ENCODE data around the gene ARHGAP26.

Gene ARHGAP26

GRCh38 chr5:143134900-143135299 is 364.7 kb downstream of the ARHGAP26 start:
- TF ChIP-seq POLR2AphosphoS5 (IDR thresholded peaks at IDR 0.05; ENCODE audit: low read depth, low read length), result no peak
- TF ChIP-seq SIN3A (IDR thresholded peaks at IDR 0.05; ENCODE audit: borderline replicate concordance, insufficient read depth, low read length), result no peak
- no peak for TF ChIP-seq REST (IDR thresholded peaks at IDR 0.05; ENCODE audit: insufficient read depth in 1 of 2, low read depth in 2 of 2, low read length in 2 of 2)
- no peak for TF ChIP-seq TAF1 (IDR thresholded peaks at IDR 0.05; ENCODE audit: borderline replicate concordance, insufficient read depth, low read length)
- no peak for TF ChIP-seq FOXP2 (optimal IDR thresholded peaks at IDR 0.05; ENCODE audit: borderline replicate concordance, extremely low read depth, extremely low read length, insufficient read depth)

GRCh38 chr5:143135832-143136551 is 365.8 kb downstream of the ARHGAP26 start:
- TF ChIP-seq SIN3A (IDR thresholded peaks at IDR 0.05; ENCODE audit: borderline replicate concordance, insufficient read depth, low read length) (no peak), POLR2AphosphoS5 (IDR thresholded peaks at IDR 0.05; ENCODE audit: low read depth, low read length) (no peak)

- TF ChIP-seq FOXP2 (optimal IDR thresholded peaks at IDR 0.05; ENCODE audit: borderline replicate concordance, extremely low read depth, extremely low read length, insufficient read depth), result no peak
- no peak for TF ChIP-seq SIN3A (IDR thresholded peaks at IDR 0.05; ENCODE audit: borderline replicate concordance, insufficient read depth, low read length)
- no peak for TF ChIP-seq REST (IDR thresholded peaks at IDR 0.05; ENCODE audit: insufficient read depth in 1 of 2, low read depth in 2 of 2, low read length in 2 of 2)
These were observed 368.7 kb downstream of the ARHGAP26 start for GRCh38 chr5:143138839-143139238.

GRCh38 chr5:143139585-143139984 is 369.4 kb downstream of the ARHGAP26 start:
- TF ChIP-seq REST (IDR thresholded peaks at IDR 0.05; ENCODE audit: insufficient read depth in 1 of 2, low read depth in 2 of 2, low read length in 2 of 2), result no peak
- TF ChIP-seq TAF1 (IDR thresholded peaks at IDR 0.05; ENCODE audit: borderline replicate concordance, insufficient read depth, low read length), result no peak
- no peak for TF ChIP-seq FOXP2 (optimal IDR thresholded peaks at IDR 0.05; ENCODE audit: borderline replicate concordance, extremely low read depth, extremely low read length, insufficient read depth)
- TF ChIP-seq POLR2AphosphoS5 (IDR thresholded peaks at IDR 0.05; ENCODE audit: low read depth, low read length), result no peak
- TF ChIP-seq SIN3A (IDR thresholded peaks at IDR 0.05; ENCODE audit: borderline replicate concordance, insufficient read depth, low read length), result no peak

- TF ChIP-seq REST (IDR thresholded peaks at IDR 0.05; ENCODE audit: insufficient read depth in 1 of 2, low read depth in 2 of 2, low read length in 2 of 2) (no peak), POLR2AphosphoS5 (IDR thresholded peaks at IDR 0.05; ENCODE audit: low read depth, low read length) (no peak), FOXP2 (optimal IDR thresholded peaks at IDR 0.05; ENCODE audit: borderline replicate concordance, extremely low read depth, extremely low read length, insufficient read depth) (no peak), TAF1 (IDR thresholded peaks at IDR 0.05; ENCODE audit: borderline replicate concordance, insufficient read depth, low read length) (no peak), SIN3A (IDR thresholded peaks at IDR 0.05; ENCODE audit: borderline replicate concordance, insufficient read depth, low read length) (no peak)
These were observed 370.5 kb downstream of the ARHGAP26 start for GRCh38 chr5:143140492-143141203.

All from PFSK-1 (cell line).